NT2/D1 (cell line): ENCODE measurements around the gene ADM2.

Experiments
- DNase-seq: peaks from one replicate; pipeline ENCODE4 v3.0.0-alpha.2; 2011; ENCODE audit warnings: low read depth, low spot score
- H3K27me3 ChIP-seq: 2 replicates; pipeline ENCODE4 v1.6.0; 2011; ENCODE audit warnings: mild to moderate bottlenecking; ENCODE audit not compliant: insufficient read length, insufficient read depth
- H3K36me3 ChIP-seq: 2 replicates; pipeline ENCODE4 v1.6.1; 2011; ENCODE audit warnings: mild to moderate bottlenecking, low read length, mixed read lengths; ENCODE audit not compliant: insufficient read depth, insufficient read length
- H3K4me1 ChIP-seq: 2 replicates; pipeline ENCODE4 v1.5.1; 2011; ENCODE audit not compliant: insufficient read depth, insufficient read length
- H3K4me3 ChIP-seq: 2 replicates; pipeline ENCODE4 v1.5.1; 2011; ENCODE audit warnings: low read depth; ENCODE audit not compliant: insufficient read length
- H3K9ac ChIP-seq: 2 replicates; pipeline ENCODE4 v1.6.0; 2011; ENCODE audit warnings: low read depth; ENCODE audit not compliant: insufficient read length
- H3K9me3 ChIP-seq: 2 replicates; pipeline ENCODE4 v1.5.1; 2011; ENCODE audit warnings: mild to moderate bottlenecking, low read length; ENCODE audit not compliant: insufficient read depth
- SUZ12 ChIP-seq: IDR thresholded peaks from 2 replicates; pipeline ENCODE4 v1.6.1; 2011; ENCODE audit not compliant: insufficient read length, insufficient read depth; ENCODE audit errors: extremely low read depth
- YY1 ChIP-seq: IDR thresholded peaks from 2 replicates; pipeline ENCODE4 v1.6.1; 2011; ENCODE audit not compliant: insufficient read length, insufficient read depth
- ZNF274 ChIP-seq: IDR thresholded peaks from 2 replicates; pipeline ENCODE4 v1.6.1; 2011; ENCODE audit warnings: mild to moderate bottlenecking, low read depth, low read length

Gene ADM2

DNA sequence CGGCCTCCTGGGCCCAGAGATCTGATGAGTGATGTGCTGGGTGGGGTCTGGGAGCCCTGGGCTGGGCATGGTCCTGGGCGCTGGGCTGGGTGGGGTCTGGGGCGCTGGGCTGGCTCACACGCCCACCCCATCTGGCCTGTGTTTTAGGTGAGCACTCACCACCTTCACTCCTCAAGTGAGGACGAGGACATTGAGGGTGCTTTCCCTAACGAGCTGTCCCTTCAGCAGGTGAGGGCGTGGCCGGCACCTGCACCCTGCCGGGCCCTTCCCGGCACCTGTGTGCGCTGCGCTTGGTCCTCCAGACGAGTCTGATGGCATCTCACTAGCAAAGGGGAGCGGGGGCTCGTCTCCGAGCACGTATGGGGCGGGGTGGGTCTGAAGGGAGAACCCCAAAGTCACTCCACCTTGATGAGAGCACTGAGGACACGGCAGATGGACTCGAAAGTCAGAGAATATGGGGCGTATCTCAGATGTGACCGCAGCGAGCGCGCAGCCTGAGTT lies 44.5 kb upstream of the ADM2 start:
- no peak for DNase-seq
- Histone ChIP-seq H3K36me3 (peaks cover 75% of the 10 kb centered on the region), H3K9me3 (no peaks in the 10 kb centered on the region), H3K4me1 (no peaks in the 10 kb centered on the region), H3K4me3 (no peak overlapping the region), H3K9ac (no peak overlapping the region), H3K27me3 (no peaks in the 10 kb centered on the region)
- TF ChIP-seq ZNF274 (no peak), SUZ12 (no peak), YY1 (no peak)

DNA sequence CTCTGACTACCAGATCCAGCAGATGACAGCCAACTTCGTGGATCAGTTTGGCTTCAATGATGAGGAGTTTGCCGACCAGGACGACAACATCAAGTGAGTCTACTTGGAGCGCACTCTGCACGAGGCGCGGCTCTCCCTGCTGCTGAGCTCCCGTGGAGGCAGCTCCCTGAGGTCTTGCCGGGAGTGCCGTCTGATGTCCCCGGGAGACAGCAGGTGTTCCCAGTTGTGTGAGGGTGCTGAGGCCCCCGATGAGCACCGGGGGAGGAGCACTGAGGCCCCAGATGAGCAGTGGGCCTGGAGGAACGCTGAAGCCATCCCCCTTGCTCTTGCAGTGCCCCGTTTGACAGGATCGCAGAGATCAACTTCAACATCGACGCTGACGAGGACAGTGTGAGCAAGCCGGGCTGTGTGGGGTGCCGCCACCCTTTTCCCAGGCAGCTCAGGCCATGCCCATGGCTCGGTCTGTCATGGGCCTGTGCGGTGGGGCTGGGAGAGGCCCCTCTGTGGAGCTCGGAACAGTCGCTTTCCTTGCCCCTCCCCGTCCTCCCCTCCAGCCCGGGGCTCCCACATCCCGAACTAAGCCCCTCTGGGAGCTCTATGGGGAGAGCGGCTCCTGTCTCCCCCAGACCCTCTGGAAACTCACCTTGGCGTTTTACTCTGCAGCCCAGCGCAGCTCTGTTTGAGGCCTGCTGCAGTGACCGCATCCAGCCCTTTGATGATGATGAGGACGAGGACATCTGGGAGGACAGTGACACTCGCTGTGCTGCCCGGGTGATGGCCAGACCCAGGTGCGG lies 43.6 kb upstream of the ADM2 start:
- Histone ChIP-seq H3K27me3 (no peaks in the 10 kb centered on the region), H3K4me1 (no peaks in the 10 kb centered on the region), H3K9ac (no peak overlapping the region), H3K9me3 (no peaks in the 10 kb centered on the region), H3K4me3 (no peak overlapping the region), H3K36me3 (peaks cover 71% of the 10 kb centered on the region)
- no peak for TF ChIP-seq ZNF274
- TF ChIP-seq YY1 = no peak
- no peak for TF ChIP-seq SUZ12
- DNase-seq = no peak

DNA sequence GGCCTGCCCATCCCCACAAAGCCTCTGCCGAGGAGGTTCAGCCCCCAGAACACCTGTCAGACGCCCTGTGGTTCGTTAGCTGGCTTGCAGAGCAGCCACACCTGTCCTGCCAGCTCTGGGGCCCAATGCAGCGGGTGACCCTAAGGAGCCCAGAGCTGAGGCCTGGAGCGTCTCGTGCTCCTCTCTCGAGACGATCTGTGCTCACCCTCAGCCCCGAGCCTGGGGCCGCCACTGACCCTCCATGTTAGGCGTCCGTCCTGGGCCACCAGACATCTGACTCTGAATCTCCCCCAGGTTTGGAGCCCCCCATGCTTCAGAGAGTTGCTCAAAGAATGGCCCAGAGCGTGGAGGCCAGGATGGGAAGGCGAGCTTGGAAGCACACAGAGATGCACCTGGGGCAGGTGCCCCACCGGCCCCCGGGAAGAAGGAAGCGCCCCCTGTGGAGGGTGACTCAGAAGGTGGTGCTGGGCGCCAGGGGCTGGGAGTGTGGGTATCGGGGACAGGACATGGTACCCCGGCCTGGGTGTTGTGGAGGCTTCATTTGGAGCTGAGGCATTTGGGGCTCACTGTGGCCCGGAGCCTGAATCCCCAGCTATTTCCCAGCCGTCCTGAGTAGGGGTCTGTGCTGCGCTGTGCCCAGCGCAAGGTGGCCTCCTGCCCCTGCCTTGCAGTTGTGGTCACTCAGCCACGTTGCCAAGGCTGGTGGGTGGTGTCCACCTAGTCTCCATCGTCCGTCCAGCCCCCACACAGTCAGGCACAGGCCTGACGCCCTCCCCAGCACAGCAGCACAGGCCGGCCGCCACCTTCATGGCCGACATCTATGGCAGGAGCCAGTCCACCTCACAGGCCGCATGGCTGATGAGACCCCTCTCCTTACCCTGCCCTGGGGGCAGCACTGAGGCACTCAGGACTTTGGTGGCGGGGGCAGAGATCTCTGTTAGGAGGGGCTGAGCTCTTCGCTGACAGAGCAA lies 42.8 kb upstream of the ADM2 start:
- peaks cover 75% of the 10 kb centered on the region for H3K36me3 ChIP-seq

DNA sequence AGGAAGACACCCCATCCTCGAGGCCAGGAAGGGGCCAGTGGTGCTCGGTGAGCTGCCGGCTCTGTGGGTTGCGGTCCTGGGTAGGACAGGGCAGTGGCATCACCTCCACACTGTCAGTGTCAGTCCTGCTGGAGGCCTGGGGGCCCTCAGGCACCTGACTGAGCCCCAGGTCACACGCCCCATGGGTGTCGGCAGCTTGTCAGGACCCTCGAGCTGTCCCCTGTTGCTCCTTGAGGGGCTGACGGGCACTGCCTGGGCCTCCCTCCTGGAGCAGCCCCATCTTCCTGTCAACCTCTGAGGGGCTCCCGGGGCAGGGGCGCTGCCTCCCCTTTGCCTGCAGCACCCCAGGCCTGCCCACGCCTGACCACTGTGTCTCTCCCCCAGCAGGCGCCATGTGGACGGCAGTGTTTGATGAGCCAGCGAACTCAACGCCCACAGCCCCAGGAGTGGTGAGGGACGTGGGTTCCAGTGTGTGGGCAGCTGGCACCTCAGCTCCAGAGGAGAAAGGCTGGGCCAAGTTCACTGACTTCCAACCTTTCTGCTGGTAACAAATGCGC lies 42.0 kb upstream of the ADM2 start:
- TF ChIP-seq ZNF274 (no peak), SUZ12 (no peak), YY1 (no peak)
- no peak for DNase-seq
- Histone ChIP-seq H3K4me1 (no peaks in the 10 kb centered on the region), H3K9ac (no peak overlapping the region), H3K9me3 (no peaks in the 10 kb centered on the region), H3K27me3 (no peaks in the 10 kb centered on the region), H3K36me3 (peaks cover 80% of the 10 kb centered on the region), H3K4me3 (no peak overlapping the region)

More for the DNA sequence above, 42.8 kb upstream of the ADM2 start:
- Histone ChIP-seq H3K9me3 (no peaks in the 10 kb centered on the region), H3K9ac (no peak overlapping the region), H3K4me3 (no peak overlapping the region), H3K4me1 (no peaks in the 10 kb centered on the region), H3K27me3 (no peaks in the 10 kb centered on the region)
- DNase-seq = no peak
- TF ChIP-seq SUZ12 = no peak
- no peak for TF ChIP-seq ZNF274
- no peak for TF ChIP-seq YY1

DNA sequence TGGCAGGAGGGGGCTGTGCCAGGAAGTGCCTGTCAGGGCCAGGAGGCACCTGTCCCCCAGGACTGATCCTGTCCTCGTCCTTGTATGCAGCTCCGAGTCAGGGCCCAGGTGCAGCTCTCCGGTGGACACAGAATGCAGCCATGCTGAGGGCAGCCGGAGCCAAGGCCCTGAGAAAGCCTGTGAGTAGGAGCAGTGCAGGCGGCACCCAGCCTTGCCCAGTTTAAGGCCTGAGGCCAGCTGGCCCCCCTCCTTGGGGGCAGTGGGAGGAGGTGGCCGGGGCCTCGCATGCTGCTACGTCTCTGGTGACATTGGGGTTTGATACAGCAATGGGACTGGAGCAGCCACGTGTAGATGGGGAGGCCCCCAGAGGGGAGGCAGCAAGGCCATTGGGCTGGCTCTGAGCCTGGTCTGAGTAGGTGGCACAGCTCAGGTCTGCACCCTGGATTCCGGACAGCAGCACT lies 41.4 kb upstream of the ADM2 start:
- no peaks in the 10 kb centered on the region for H3K9me3 ChIP-seq
- H3K9ac ChIP-seq = no peak overlapping the region
- H3K36me3 ChIP-seq = peaks cover 81% of the 10 kb centered on the region
- H3K4me3 ChIP-seq = no peak overlapping the region
- H3K27me3 ChIP-seq = no peaks in the 10 kb centered on the region
- DNase-seq = no peak
- TF ChIP-seq YY1 (no peak), ZNF274 (no peak), SUZ12 (no peak)
- H3K4me1 ChIP-seq = peaks cover 2% of the 10 kb centered on the region

DNA sequence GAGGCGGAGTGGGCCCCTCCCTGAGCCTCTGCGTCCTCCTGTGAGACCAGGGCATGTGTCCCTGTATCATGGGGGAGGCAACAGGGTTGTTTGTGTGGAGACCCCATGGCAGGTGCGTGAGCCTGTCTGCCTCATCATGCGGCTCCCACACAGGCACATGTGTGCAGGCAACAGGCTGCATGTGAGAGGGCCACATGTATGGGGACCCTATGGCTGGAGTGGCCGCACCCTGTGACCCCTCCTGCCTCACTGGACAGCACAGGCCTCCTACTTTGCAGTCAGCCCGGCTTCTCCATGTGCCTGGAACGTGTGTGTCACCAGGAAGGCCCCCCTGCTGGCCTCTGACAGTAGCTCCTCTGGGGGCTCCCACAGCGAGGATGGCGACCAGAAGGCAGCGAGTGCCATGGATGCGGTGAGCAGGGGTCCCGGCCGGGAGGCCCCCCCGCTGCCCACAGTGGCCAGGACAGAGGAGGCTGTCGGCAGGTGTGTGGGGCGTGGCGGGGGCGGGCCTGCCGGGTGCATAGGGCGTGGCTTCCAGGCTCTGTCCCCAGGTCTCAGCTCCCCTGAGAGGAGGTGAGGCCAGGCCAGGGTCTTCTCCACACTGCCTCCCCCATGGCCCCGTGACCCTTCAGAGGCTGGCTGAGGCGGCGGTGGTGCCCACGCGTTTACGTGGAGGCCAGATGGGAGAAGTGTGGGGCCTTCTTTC lies 40.6 kb upstream of the ADM2 start:
- no peaks in the 10 kb centered on the region for H3K9me3 ChIP-seq
- H3K4me1 ChIP-seq = peaks cover 2% of the 10 kb centered on the region
- H3K4me3 ChIP-seq = no peak overlapping the region
- peaks cover 81% of the 10 kb centered on the region for H3K36me3 ChIP-seq
- no peak for DNase-seq
- H3K27me3 ChIP-seq = no peaks in the 10 kb centered on the region
- TF ChIP-seq SUZ12 = no peak
- TF ChIP-seq YY1 = no peak
- TF ChIP-seq ZNF274 = no peak
- no peak overlapping the region for H3K9ac ChIP-seq
